GM12872 (cell line): ENCODE data around the gene HTRA3.

Source experiments
- CTCF ChIP-seq: IDR thresholded peaks from 3 replicates; pipeline ENCODE4 v1.5.1; 2011; ENCODE audit warnings: low read depth, mild to moderate bottlenecking, low read length, moderate library complexity; ENCODE audit not compliant: insufficient read depth

Gene HTRA3

GRCh38 chr4:8240211-8241041 lies 29.1 kb upstream of the HTRA3 start:
- TF ChIP-seq CTCF: no peak

GRCh38 chr4:8241211-8241779 lies 28.3 kb upstream of the HTRA3 start:
- TF ChIP-seq CTCF: no peak

- TF ChIP-seq CTCF: peak; percentile 91
These were observed 27.5 kb upstream of the HTRA3 start for GRCh38 chr4:8241895-8242696.

GRCh38 chr4:8242782-8243560 lies 26.6 kb upstream of the HTRA3 start:
- TF ChIP-seq CTCF: no peak

GRCh38 chr4:8244001-8244757 lies 25.4 kb upstream of the HTRA3 start:
- TF ChIP-seq CTCF: no peak

- no peak for TF ChIP-seq CTCF
These were observed 24.6 kb upstream of the HTRA3 start for GRCh38 chr4:8244931-8245460.
